ENCODE results near the gene RHOT1. TPM values are rescaled to one million over a fixed set of nuclear protein-coding genes. Genes with fewer than 3 reads are reported as not detected.

RHOT1 gene
- total RNA-seq, 6 experiments from 2014 or later, result 20.8 to 26.8 (median 23.6) TPM

- no peaks in the 10 kb centered on the region for H3K36me3 Mint-ChIP-seq (ENCODE audit: low read depth)
- no peak overlapping the region for H3K27ac Mint-ChIP-seq
- peak; percentile 44 for TF ChIP-seq CTCF (IDR thresholded peaks at IDR 0.05)
- H3K27me3 Mint-ChIP-seq (ENCODE audit: insufficient read depth), result peaks cover 61% of the 10 kb centered on the region
- no peaks in the 10 kb centered on the region for H3K9me3 Mint-ChIP-seq
- H3K4me1 Mint-ChIP-seq (ENCODE audit: low read depth), result peaks cover 8% of the 10 kb centered on the region
- 0 out of 2 replicates have a peak overlapping the region, but pooled peaks have one; percentile 13 for H3K4me3 Mint-ChIP-seq
- no peak for DNase-seq
These were observed 122.0 kb downstream of the RHOT1 start for GRCh38 chr17:32264140-32264799.

GRCh38 chr17:32264823-32265191 is 122.5 kb downstream of the RHOT1 start:
- H3K36me3 Mint-ChIP-seq (ENCODE audit: low read depth), result no peaks in the 10 kb centered on the region
- no peaks in the 10 kb centered on the region for H3K9me3 Mint-ChIP-seq
- DNase-seq, result no peak
- H3K4me3 Mint-ChIP-seq, result peak overlapping the region; percentile 70; the same call in 1 of the 2 replicates
- peaks cover 3% of the 10 kb centered on the region for H3K4me1 Mint-ChIP-seq (ENCODE audit: low read depth)
- H3K27ac Mint-ChIP-seq, result no peak overlapping the region
- TF ChIP-seq CTCF (IDR thresholded peaks at IDR 0.05), result no peak
- H3K27me3 Mint-ChIP-seq (ENCODE audit: insufficient read depth), result peaks cover 61% of the 10 kb centered on the region

- Mint-ChIP-seq H3K9me3 (no peaks in the 10 kb centered on the region), H3K27ac (no peak within 1 kb of the TSS), H3K4me1 (ENCODE audit: low read depth) (no peaks in the 10 kb centered on the region), H3K4me3 (peak within 1 kb of the TSS; percentile 70), H3K36me3 (ENCODE audit: low read depth) (no peaks in the 10 kb centered on the region), H3K27me3 (ENCODE audit: insufficient read depth) (peaks cover 65% of the 10 kb centered on the region)
- no peak for DNase-seq
- TF ChIP-seq CTCF (IDR thresholded peaks at IDR 0.05), result no peak
These were observed 123.1 kb downstream of the RHOT1 start, which contains the start of gene RHBDL3 for GRCh38 chr17:32265192-32265923. Gene RHBDL3, plus strand, starts transcription at chr17:32265832. Its CDS starts 358 bp downstream, at chr17:32266190.

- TF ChIP-seq CTCF (IDR thresholded peaks at IDR 0.05), result no peak
- no peak overlapping the region for H3K27ac Mint-ChIP-seq
- no peaks in the 10 kb centered on the region for H3K4me1 Mint-ChIP-seq (ENCODE audit: low read depth)
- no peak overlapping the region for H3K4me3 Mint-ChIP-seq
- H3K9me3 Mint-ChIP-seq, result no peaks in the 10 kb centered on the region
- no peak for DNase-seq
- H3K27me3 Mint-ChIP-seq (ENCODE audit: insufficient read depth), result peaks cover 65% of the 10 kb centered on the region
- no peaks in the 10 kb centered on the region for H3K36me3 Mint-ChIP-seq (ENCODE audit: low read depth)
These were observed 123.7 kb downstream of the RHOT1 start for GRCh38 chr17:32266051-32266388.

GRCh38 chr17:32266389-32267301 is 124.3 kb downstream of the RHOT1 start:
- H3K4me1 Mint-ChIP-seq (ENCODE audit: low read depth), result no peaks in the 10 kb centered on the region
- H3K4me3 Mint-ChIP-seq, result peak overlapping the region; percentile 25; the same call in 1 of the 2 replicates
- H3K27ac Mint-ChIP-seq, result no peak overlapping the region
- no peak for TF ChIP-seq CTCF (IDR thresholded peaks at IDR 0.05)
- H3K9me3 Mint-ChIP-seq, result no peaks in the 10 kb centered on the region
- DNase-seq, result no peak
- peaks cover 63% of the 10 kb centered on the region for H3K27me3 Mint-ChIP-seq (ENCODE audit: insufficient read depth)
- no peaks in the 10 kb centered on the region for H3K36me3 Mint-ChIP-seq (ENCODE audit: low read depth)
